ENCODE measurements around the gene ARHGEF3.

ARHGEF3 gene

GRCh38 chr3:56764904-56765547 is 36.7 kb downstream of the ARHGEF3 start:
- no peaks in the 10 kb centered on the region for H3K36me3 ChIP-seq (replicated peaks; ENCODE audit: insufficient read depth, low read length)
- H3K4me1 ChIP-seq (ENCODE audit: low read length) = no peaks in the 10 kb centered on the region
- no peaks in the 10 kb centered on the region for H3K9me2 ChIP-seq (replicated peaks; ENCODE audit: insufficient read depth, low read length)
- H3K27me3 ChIP-seq (replicated peaks; ENCODE audit: insufficient read depth, low read length) = no peaks in the 10 kb centered on the region
- no peaks in the 10 kb centered on the region for H3K79me2 ChIP-seq (ENCODE audit: low read length)
- H4K20me1 ChIP-seq (ENCODE audit: insufficient read depth, low read length) = no peaks in the 10 kb centered on the region
- H3K4me3 ChIP-seq (ENCODE audit: low read length) = no peak overlapping the region
- no peak overlapping the region for H3K4me2 ChIP-seq (ENCODE audit: low read depth, low read length)
- no peak overlapping the region for H2AFZ ChIP-seq (ENCODE audit: low read length)
- no peak overlapping the region for H3K27ac ChIP-seq (ENCODE audit: low read length)
- no peak overlapping the region for H3K9ac ChIP-seq (ENCODE audit: low read length)
- no peaks in the 10 kb centered on the region for H3K9me3 ChIP-seq (replicated peaks; ENCODE audit: insufficient read depth, low read length)
- DNase-seq = no peak
- H3F3A ChIP-seq (ENCODE audit: insufficient read depth, low read length) = no peaks in the 10 kb centered on the region
- TF ChIP-seq EZH2phosphoT487 (IDR thresholded peaks at IDR 0.05; ENCODE audit: low read length) (no peak), EZH2 (optimal IDR thresholded peaks at IDR 0.05; ENCODE audit: low read depth, low read length) (no peak), CTCF (IDR thresholded peaks at IDR 0.05; ENCODE audit: low read length) (no peak)

- no peak overlapping the region for H3K4me3 ChIP-seq (ENCODE audit: low read length)
- no peak for DNase-seq
- no peaks in the 10 kb centered on the region for H3K9me3 ChIP-seq (replicated peaks; ENCODE audit: insufficient read depth, low read length)
- no peaks in the 10 kb centered on the region for H3K27me3 ChIP-seq (replicated peaks; ENCODE audit: insufficient read depth, low read length)
- TF ChIP-seq EZH2phosphoT487 (IDR thresholded peaks at IDR 0.05; ENCODE audit: low read length) (no peak), CTCF (IDR thresholded peaks at IDR 0.05; ENCODE audit: low read length) (no peak), EZH2 (optimal IDR thresholded peaks at IDR 0.05; ENCODE audit: low read depth, low read length) (no peak)
- no peak overlapping the region for H3K4me2 ChIP-seq (ENCODE audit: low read depth, low read length)
- H3K36me3 ChIP-seq (replicated peaks; ENCODE audit: insufficient read depth, low read length) = no peaks in the 10 kb centered on the region
- no peak overlapping the region for H3K27ac ChIP-seq (ENCODE audit: low read length)
- no peak overlapping the region for H2AFZ ChIP-seq (ENCODE audit: low read length)
- H4K20me1 ChIP-seq (ENCODE audit: insufficient read depth, low read length) = no peaks in the 10 kb centered on the region
- no peaks in the 10 kb centered on the region for H3F3A ChIP-seq (ENCODE audit: insufficient read depth, low read length)
- H3K9me2 ChIP-seq (replicated peaks; ENCODE audit: insufficient read depth, low read length) = no peaks in the 10 kb centered on the region
- no peaks in the 10 kb centered on the region for H3K79me2 ChIP-seq (ENCODE audit: low read length)
- no peaks in the 10 kb centered on the region for H3K4me1 ChIP-seq (ENCODE audit: low read length)
- no peak overlapping the region for H3K9ac ChIP-seq (ENCODE audit: low read length)
Observed at GRCh38 chr3:56764184-56764583, 37.6 kb downstream of the ARHGEF3 start.

- Histone ChIP-seq H3F3A (ENCODE audit: insufficient read depth, low read length) (no peaks in the 10 kb centered on the region), H3K27me3 (replicated peaks; ENCODE audit: insufficient read depth, low read length) (no peaks in the 10 kb centered on the region), H3K4me2 (ENCODE audit: low read depth, low read length) (no peak overlapping the region), H3K27ac (ENCODE audit: low read length) (no peak overlapping the region), H3K9me2 (replicated peaks; ENCODE audit: insufficient read depth, low read length) (no peaks in the 10 kb centered on the region), H2AFZ (ENCODE audit: low read length) (no peak overlapping the region), H3K9me3 (replicated peaks; ENCODE audit: insufficient read depth, low read length) (no peaks in the 10 kb centered on the region), H3K4me3 (ENCODE audit: low read length) (no peak overlapping the region), H4K20me1 (ENCODE audit: insufficient read depth, low read length) (no peaks in the 10 kb centered on the region), H3K36me3 (replicated peaks; ENCODE audit: insufficient read depth, low read length) (no peaks in the 10 kb centered on the region), H3K9ac (ENCODE audit: low read length) (no peak overlapping the region), H3K79me2 (ENCODE audit: low read length) (no peaks in the 10 kb centered on the region), H3K4me1 (ENCODE audit: low read length) (no peaks in the 10 kb centered on the region)
- TF ChIP-seq CTCF (IDR thresholded peaks at IDR 0.05; ENCODE audit: low read length) (no peak), EZH2 (optimal IDR thresholded peaks at IDR 0.05; ENCODE audit: low read depth, low read length) (no peak), EZH2phosphoT487 (IDR thresholded peaks at IDR 0.05; ENCODE audit: low read length) (no peak)
- DNase-seq = no peak
Observed at GRCh38 chr3:56763233-56763632, 38.5 kb downstream of the ARHGEF3 start.

All from MM.1S (cell line).